HepG2 (cell line): ENCODE measurements around the gene KRTAP12-1. TPM values are rescaled to one million over a fixed set of nuclear protein-coding genes. Genes with fewer than 3 reads are reported as not detected.

Experiments used
- ATAC-seq: fragments of 200-7000 bp; cut with Tn5 transposase; 3 replicates; pipeline ENCODE4 v1.9.1; 2020; ENCODE audit warnings: mild to moderate bottlenecking, moderate library complexity
- BruUV-seq: library from RNA; stranded (reverse); fragments of 400-500 nt; replicated peaks from 2 replicates; lab custom pipeline; 2021; lab: Mats Ljungman, UMichigan
- CTCF ChIA-PET: fragments of 300-600 bp; formaldehyde crosslinking; extraction: SDS; loops from one replicate; lab custom pipeline; 2021; ENCODE audit warnings: low total read pairs, inconsistent platforms, low intra/inter-chr PET ratio; lab: Yijun Ruan, JAX
- POLR2A ChIA-PET: fragments of 350-600 bp; sonication (Branson Sonifier 250); formaldehyde crosslinking; loops from one replicate; lab custom pipeline; 2020; ENCODE audit warnings: antibody characterized with exemption, inconsistent platforms; lab: Yijun Ruan, JAX
- DNase-seq: peaks from one replicate; pipeline ENCODE4 v3.0.0-alpha.2; 2015; ENCODE audit warnings: low spot score
- FAIRE-seq: peaks from 3 replicates; lab custom pipeline; 2011; peaks lifted over from hg19 to GRCh38; lab: Jason Lieb, UNC
- H2AFZ ChIP-seq: one replicate; pipeline ENCODE4 v1.6.1; 2011; ENCODE audit warnings: low read length, inconsistent platforms
- H3K27ac ChIP-seq: fragments of 300-600 bp; 3 replicates; pipeline ENCODE4 v1.8.0; 2011; ENCODE audit warnings: mixed run types, mild to moderate bottlenecking, mixed read lengths, low read length, inconsistent platforms; ENCODE audit not compliant: insufficient read depth; ENCODE audit errors: extremely low read length
- H3K27me3 ChIP-seq, 2 experiments: fragments of 200-600 bp in 1 of 2; 2 replicates in 1 of 2; 3 replicates in 1 of 2; pipeline versions ENCODE4 v1.6.0 to v1.8.0; 2011; ENCODE audit warnings: low read length in 2 of 2, mild to moderate bottlenecking in 2 of 2, moderate library complexity in 2 of 2, inconsistent platforms in 1 of 2; ENCODE audit not compliant: insufficient read depth in 2 of 2, control insufficient read depth in 1 of 2
- H3K36me3 ChIP-seq, 2 experiments: fragments of 200-600 bp in 1 of 2; replicated peaks in 1 of 2; 2 replicates in 1 of 2; 3 replicates in 1 of 2; pipeline versions ENCODE4 v1.5.1 to v1.8.0; 2011; ENCODE audit warnings: low read length in 2 of 2, inconsistent platforms in 1 of 2; ENCODE audit not compliant: insufficient read depth in 2 of 2, control insufficient read depth in 1 of 2
- H3K4me1 ChIP-seq: 2 replicates; pipeline ENCODE4 v1.5.1; 2012; ENCODE audit warnings: low read length, inconsistent platforms; ENCODE audit not compliant: insufficient read depth
- H3K4me2 ChIP-seq: 2 replicates; pipeline ENCODE4 v1.6.0; 2011; ENCODE audit warnings: low read depth, low read length, inconsistent platforms
- H3K4me3 ChIP-seq, 3 experiments: fragments of 200-600 bp in 1 of 3; sonication (generic), shearing (Covaris generic) in 1 of 3; replicated peaks in 1 of 3; 2 replicates each; pipeline ENCODE4 v1.5.1; 2011 to 2016; ENCODE audit warnings: low read length in 3 of 3, inconsistent platforms in 2 of 3, low read depth in 2 of 3, mild to moderate bottlenecking in 2 of 3, control low read depth in 1 of 3, mixed read lengths in 1 of 3; ENCODE audit not compliant: insufficient read depth in 1 of 3
- H3K79me2 ChIP-seq: one replicate; pipeline ENCODE4 v1.6.1; 2011; ENCODE audit warnings: low read length, inconsistent platforms; ENCODE audit not compliant: insufficient read depth
- H3K9ac ChIP-seq: 2 replicates; pipeline ENCODE4 v1.6.0; 2011; ENCODE audit warnings: mild to moderate bottlenecking, low read depth, low read length, inconsistent platforms; ENCODE audit not compliant: insufficient read depth
- H3K9me3 ChIP-seq: 2 replicates; pipeline ENCODE4 v1.5.1; 2012; ENCODE audit warnings: mild to moderate bottlenecking, low read length
- H4K20me1 ChIP-seq: 2 replicates; pipeline ENCODE4 v1.6.0; 2011; ENCODE audit warnings: inconsistent platforms, mild to moderate bottlenecking, low read length, moderate library complexity; ENCODE audit not compliant: insufficient read depth
- HOXA9 ChIP-seq: sonication (generic); formaldehyde crosslinking; IDR thresholded peaks from 2 replicates; pipeline ENCODE4 v1.8.1; 2022; ENCODE audit warnings: missing genetic modification reagents, mild to moderate bottlenecking, moderate library complexity, borderline replicate concordance
- JUND ChIP-seq: sonication (generic); formaldehyde crosslinking; IDR thresholded peaks from 2 replicates; pipeline ENCODE4 v1.8.0; 2022; ENCODE audit warnings: mild to moderate bottlenecking, missing genetic modification reagents
- NCOA5 ChIP-seq: sonication (generic); formaldehyde crosslinking; IDR thresholded peaks from 2 replicates; pipeline ENCODE4 v1.4.0; 2020; ENCODE audit warnings: missing genetic modification reagents
- RFXAP ChIP-seq: sonication (generic); formaldehyde crosslinking; IDR thresholded peaks from 2 replicates; pipeline ENCODE4 v1.4.0; 2020; ENCODE audit warnings: missing genetic modification reagents, borderline replicate concordance
- ZNF318 ChIP-seq: sonication (generic); formaldehyde crosslinking; IDR thresholded peaks from 2 replicates; pipeline ENCODE4 v1.4.0; 2020; ENCODE audit warnings: mild to moderate bottlenecking, missing genetic modification reagents
- ZNF484 ChIP-seq: sonication (generic); formaldehyde crosslinking; IDR thresholded peaks from 2 replicates; pipeline ENCODE4 v1.5.1; 2020; ENCODE audit warnings: mild to moderate bottlenecking, low read depth, missing genetic modification reagents, borderline replicate concordance
- ZNF567 ChIP-seq: sonication (generic); formaldehyde crosslinking; IDR thresholded peaks from 2 replicates; pipeline ENCODE4 v1.8.1; 2023; ENCODE audit warnings: mild to moderate bottlenecking, missing genetic modification reagents, borderline replicate concordance
- WGBS: methylation state at CpG from one replicate; pipeline ENCODE4 v1.1.6; 2017; ENCODE audit warnings: low lambda C conversion rate; 5-methylcytosine and 5-hydroxymethylcytosine counted together
- in situ Hi-C: cut with HindIII; loops from 2 replicates; pipeline ENCODE4 v1.10.0; 2017; ENCODE audit warnings: low pct_unique_long_range_greater_than_20kb; ENCODE audit not compliant: extremely low pct_ligation_motif_present
- intact Hi-C: fragments of 100-400 bp; cut with micrococcal nuclease; formaldehyde crosslinking; loops from one replicate; pipeline ENCODE4 v1.10.0; 2022; ENCODE audit not compliant: unreplicated experiment
- polyA plus RNA-seq, 8 experiments: library from polyadenylated mRNA; depleted of rRNA in 3 of 8; stranded (reverse) in 7 of 8; unstranded in 1 of 8; fragments of >200 nt; fragmentation: Illumina TruSeq in 4 of 8; extraction: Trizol in 4 of 8; gene quantifications; 2 replicates each; pipeline versions ENCODE4 v1.2.1 to v1.2.3, GENCODE V29; 2011 to 2016; ENCODE audit warnings: low read depth in 4 of 8, missing spikeins in 1 of 8, mixed read lengths in 1 of 8; ENCODE audit not compliant: insufficient read depth in 1 of 8
- total RNA-seq, 5 experiments: library from RNA; depleted of rRNA; stranded (reverse); fragments of >200 nt; fragmentation: Illumina TruSeq; extraction: Trizol; gene quantifications; 2 replicates each; pipeline ENCODE4 v1.2.3, GENCODE V29; 2016; ENCODE audit warnings: low read depth in 1 of 5
- TF ChIP-seq, protein P1 (sequence below): sonication (generic); formaldehyde crosslinking; IDR thresholded peaks from 2 replicates; pipeline ENCODE4 v1.4.0; 2020; ENCODE audit warnings: mild to moderate bottlenecking, missing genetic modification reagents

Gene KRTAP12-1
- total and polyA plus RNA-seq, 2 of the 13 experiments (the other 11 are each of a cell fraction or from before 2014, with no cell fraction given): not detected

DNA sequence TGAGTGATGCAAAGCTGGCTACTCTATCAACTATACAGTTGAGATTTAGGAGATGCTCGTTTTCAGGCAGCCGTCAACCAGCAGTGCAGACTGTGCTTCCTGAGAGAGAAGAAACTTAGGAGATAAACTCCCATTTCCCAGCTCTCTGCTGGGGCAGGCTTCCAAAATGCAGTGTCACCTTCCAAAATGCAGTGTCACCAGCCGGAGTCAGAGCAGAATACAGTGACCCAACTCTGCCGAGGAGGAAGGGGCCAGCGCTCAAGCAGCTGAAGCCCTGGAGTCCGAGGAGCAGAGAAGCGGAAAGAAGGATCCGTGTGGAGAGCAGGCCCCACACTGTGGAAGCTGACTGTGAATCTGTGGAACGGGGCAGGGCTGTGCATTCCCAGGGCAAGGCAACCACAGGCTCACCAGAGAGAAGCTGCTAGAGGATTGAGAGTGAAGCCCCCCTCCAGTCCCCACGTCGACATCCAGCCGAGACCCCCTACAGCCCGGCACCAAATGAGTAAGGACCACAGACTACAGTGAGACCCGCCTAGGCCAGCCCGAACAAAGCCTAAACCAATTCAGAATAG is 703 bp upstream of the KRTAP12-1 start:
- POLR2A ChIA-PET: no interaction called here
- H3K4me3 ChIP-seq: no peak overlapping the region
- ATAC-seq (no peak), DNase-seq (no peak), FAIRE-seq (no peak)
- no peaks in the 10 kb centered on the region for H3K36me3 ChIP-seq
- no peak for TF ChIP-seq ZNF567 (CRISPR knock-in tag)
- no peak for TF ChIP-seq NCOA5 (CRISPR knock-in tag)
- TF ChIP-seq RFXAP: no peak
- no peaks in the 10 kb centered on the region for H3K4me1 ChIP-seq
- H4K20me1 ChIP-seq: no peaks in the 10 kb centered on the region
- H3K9ac ChIP-seq: no peak overlapping the region
- CTCF ChIA-PET: no interaction called here
- no peak overlapping the region for H2AFZ ChIP-seq
- H3K9me3 ChIP-seq: no peaks in the 10 kb centered on the region
- in situ Hi-C loops: no loop called here
- H3K4me2 ChIP-seq: no peak overlapping the region
- no peaks in the 10 kb centered on the region for H3K79me2 ChIP-seq
- 35% methylated on average over 13 of the region's 15 CpGs for WGBS
- H3K27me3 ChIP-seq: peaks cover 0 to 31% of the 10 kb centered on the region in 2 experiments; a peak in 4 of 5 replicates
- no TSS peak for BruUV-seq
- no peak overlapping the region for H3K27ac ChIP-seq
- intact Hi-C loops: no loop called here

GRCh38 chr21:44681152-44681551 is 811 bp downstream of the KRTAP12-1 start:
- H3K27me3 ChIP-seq: peaks cover 1 to 32% of the 10 kb centered on the region in 2 experiments; a peak in 4 of 5 replicates
- FAIRE-seq: no peak
- intact Hi-C loops: no loop called here
- TF ChIP-seq ZNF318 (CRISPR knock-in tag): no peak
- TF ChIP-seq ZNF484 (CRISPR knock-in tag): no peak
- TF ChIP-seq HOXA9 (CRISPR knock-in tag): no peak
- no peak for TF ChIP-seq JUND
- TF ChIP-seq, protein P1, sequence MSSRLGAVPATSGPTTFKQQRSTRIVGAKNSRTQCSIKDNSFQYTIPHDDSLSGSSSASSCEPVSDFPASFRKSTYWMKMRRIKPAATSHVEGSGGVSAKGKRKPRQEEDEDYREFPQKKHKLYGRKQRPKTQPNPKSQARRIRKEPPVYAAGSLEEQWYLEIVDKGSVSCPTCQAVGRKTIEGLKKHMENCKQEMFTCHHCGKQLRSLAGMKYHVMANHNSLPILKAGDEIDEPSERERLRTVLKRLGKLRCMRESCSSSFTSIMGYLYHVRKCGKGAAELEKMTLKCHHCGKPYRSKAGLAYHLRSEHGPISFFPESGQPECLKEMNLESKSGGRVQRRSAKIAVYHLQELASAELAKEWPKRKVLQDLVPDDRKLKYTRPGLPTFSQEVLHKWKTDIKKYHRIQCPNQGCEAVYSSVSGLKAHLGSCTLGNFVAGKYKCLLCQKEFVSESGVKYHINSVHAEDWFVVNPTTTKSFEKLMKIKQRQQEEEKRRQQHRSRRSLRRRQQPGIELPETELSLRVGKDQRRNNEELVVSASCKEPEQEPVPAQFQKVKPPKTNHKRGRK (CRISPR knock-in tag): no peak

More at GRCh38 chr21:44681152-44681551, 811 bp downstream of the KRTAP12-1 start:
- DNase-seq: no peak
- H3K4me2 ChIP-seq: no peak overlapping the region
- POLR2A ChIA-PET: no interaction called here
- 39% methylated on average over 11 of the region's 11 CpGs for WGBS
- H3K27ac ChIP-seq: no peak overlapping the region
- H3K9ac ChIP-seq: no peak overlapping the region
- CTCF ChIA-PET: no interaction called here
- H2AFZ ChIP-seq: no peak overlapping the region
- no peaks in the 10 kb centered on the region for H4K20me1 ChIP-seq
- no peak overlapping the region for H3K4me3 ChIP-seq
- no peaks in the 10 kb centered on the region for H3K9me3 ChIP-seq
- no peaks in the 10 kb centered on the region for H3K79me2 ChIP-seq
- ATAC-seq: no peak
- in situ Hi-C loops: no loop called here
- no TSS peak for BruUV-seq
- no peaks in the 10 kb centered on the region for H3K4me1 ChIP-seq
- H3K36me3 ChIP-seq: no peaks in the 10 kb centered on the region
